PFSK-1 (cell line): ENCODE data around the gene FARP2.
A peak's percentile ranks its signal among the peaks of the same experiment; 100 is the strongest.

Experiments used
- FOXP2 ChIP-seq: optimal IDR thresholded peaks from 2 replicates; pipeline ENCODE3; 2011; ENCODE audit warnings: borderline replicate concordance, control low read depth, inconsistent platforms; ENCODE audit not compliant: insufficient read depth; ENCODE audit errors: extremely low read length, extremely low read depth
- POLR2AphosphoS5 ChIP-seq: IDR thresholded peaks from 2 replicates; pipeline ENCODE4 v1.6.1; 2012; ENCODE audit warnings: low read depth, mild to moderate bottlenecking, control low read depth, low read length, moderate library complexity
- REST ChIP-seq, 2 experiments: IDR thresholded peaks; 2 replicates each; pipeline versions ENCODE4 v1.6.1 to v1.8.0; 2011 to 2012; ENCODE audit warnings: low read depth in 2 of 2, low read length in 2 of 2, control low read depth in 1 of 2, inconsistent platforms in 1 of 2, mild to moderate bottlenecking in 1 of 2, moderate library complexity in 1 of 2; ENCODE audit not compliant: insufficient read depth in 1 of 2
- SIN3A ChIP-seq: IDR thresholded peaks from 2 replicates; pipeline ENCODE4 v1.6.1; 2012; ENCODE audit warnings: mild to moderate bottlenecking, low read length, moderate library complexity, borderline replicate concordance; ENCODE audit not compliant: insufficient read depth
- TAF1 ChIP-seq: IDR thresholded peaks from 2 replicates; pipeline ENCODE4 v1.6.1; 2012; ENCODE audit warnings: low read length, control low read depth, borderline replicate concordance; ENCODE audit not compliant: insufficient read depth

Gene FARP2

GRCh38 chr2:241399941-241400922 is 44.1 kb downstream of the FARP2 start:
- no peak for TF ChIP-seq POLR2AphosphoS5
- no peak for TF ChIP-seq FOXP2
- no peak for TF ChIP-seq SIN3A
- no peak for TF ChIP-seq TAF1
- TF ChIP-seq REST (IDR thresholded peaks at IDR 0.05; ENCODE audit: insufficient read depth in 1 of 2, low read depth in 2 of 2, low read length in 2 of 2): no peak

GRCh38 chr2:241408849-241409248 is 52.8 kb downstream of the FARP2 start:
- TF ChIP-seq FOXP2 (no peak), TAF1 (no peak), POLR2AphosphoS5 (no peak), SIN3A (no peak)

GRCh38 chr2:241410739-241411176 is 54.7 kb downstream of the FARP2 start:
- TF ChIP-seq FOXP2 (no peak), TAF1 (no peak), POLR2AphosphoS5 (no peak), REST (IDR thresholded peaks at IDR 0.05; ENCODE audit: insufficient read depth in 1 of 2, low read depth in 2 of 2, low read length in 2 of 2) (no peak), SIN3A (no peak)

GRCh38 chr2:241412144-241412543 is 56.1 kb downstream of the FARP2 start:
- TF ChIP-seq SIN3A (no peak), POLR2AphosphoS5 (0 out of 2 replicates have a peak, but pooled peaks have one; percentile 32)

GRCh38 chr2:241413929-241414580 is 58.0 kb downstream of the FARP2 start:
- TF ChIP-seq TAF1 (no peak), FOXP2 (no peak), REST (IDR thresholded peaks at IDR 0.05; ENCODE audit: insufficient read depth in 1 of 2, low read depth in 2 of 2, low read length in 2 of 2) (no peak), SIN3A (no peak), POLR2AphosphoS5 (no peak)
